Endothelial cell of hepatic sinusoid (primary cell): Measurements from ENCODE around the gene GATA5.

Experiments used
- in situ Hi-C: cut with HindIII; loops from 2 replicates; pipeline ENCODE4 v1.10.0; 2017; ENCODE audit warnings: low sequenced_read_pairs

The GATA5 gene, protein sequence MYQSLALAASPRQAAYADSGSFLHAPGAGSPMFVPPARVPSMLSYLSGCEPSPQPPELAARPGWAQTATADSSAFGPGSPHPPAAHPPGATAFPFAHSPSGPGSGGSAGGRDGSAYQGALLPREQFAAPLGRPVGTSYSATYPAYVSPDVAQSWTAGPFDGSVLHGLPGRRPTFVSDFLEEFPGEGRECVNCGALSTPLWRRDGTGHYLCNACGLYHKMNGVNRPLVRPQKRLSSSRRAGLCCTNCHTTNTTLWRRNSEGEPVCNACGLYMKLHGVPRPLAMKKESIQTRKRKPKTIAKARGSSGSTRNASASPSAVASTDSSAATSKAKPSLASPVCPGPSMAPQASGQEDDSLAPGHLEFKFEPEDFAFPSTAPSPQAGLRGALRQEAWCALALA

DNA sequence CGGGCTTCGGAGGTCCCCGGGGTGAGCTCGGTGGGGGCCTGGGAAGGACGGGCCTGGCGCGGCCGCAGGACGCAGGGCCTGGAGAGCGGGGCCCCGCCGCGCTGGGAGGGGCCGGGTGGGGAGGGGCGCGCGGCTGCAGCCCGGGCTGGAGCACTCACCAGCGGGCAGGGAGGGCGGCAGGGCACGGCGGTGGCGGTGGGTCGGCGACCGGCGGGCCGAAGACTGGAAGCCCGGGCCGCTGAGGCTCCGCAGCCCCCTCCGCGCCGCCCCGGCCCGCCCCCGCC is at the start of gene GATA5:
TSS of gene GATA5 (minus strand) at position 224 of the 284 bp plus-strand sequence. CDS start 474 bp downstream, outside the sequence.
- in situ Hi-C loops, result no loop called here

DNA sequence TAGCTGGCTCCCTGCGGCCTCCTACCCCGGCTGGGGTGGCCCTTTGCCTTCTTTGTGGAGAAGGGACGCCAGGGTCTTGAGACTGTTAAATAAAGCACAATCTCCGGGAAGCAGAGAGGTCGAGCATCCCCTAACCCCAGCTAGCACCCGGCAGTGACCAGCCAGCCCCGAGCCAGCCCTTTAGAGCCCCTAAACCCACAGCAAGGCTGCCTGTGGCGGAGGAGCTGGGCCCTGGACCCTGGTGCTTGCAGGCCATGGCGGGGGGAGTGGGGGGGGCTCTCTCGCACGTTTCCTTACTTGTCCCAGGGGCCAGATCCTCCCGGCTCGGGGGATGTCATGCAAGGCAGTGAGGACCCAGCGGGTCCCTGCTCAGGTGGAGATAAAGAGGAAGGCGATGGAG is 49.2 kb upstream of the GATA5 start:
- in situ Hi-C loops, result no loop called here

DNA sequence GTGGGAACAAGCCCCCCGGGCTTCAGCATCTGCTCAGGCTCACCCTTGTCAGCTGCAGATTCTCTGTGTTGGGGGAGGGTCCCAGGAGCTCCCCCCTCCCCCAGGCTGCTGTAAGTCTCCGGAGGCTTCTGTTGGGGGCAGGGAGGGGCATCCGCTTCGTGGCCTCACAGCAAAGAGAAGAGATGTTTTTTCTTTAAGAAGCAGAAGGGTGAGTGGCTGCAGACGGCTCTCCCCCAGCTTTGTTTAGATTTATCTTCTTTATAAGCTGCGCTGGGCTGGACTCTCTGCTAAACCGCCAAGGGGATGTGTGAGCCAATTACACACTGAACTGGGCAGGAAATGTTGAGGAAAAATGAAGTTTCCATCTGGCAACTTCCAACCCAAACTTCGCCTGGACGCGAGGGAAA is 48.7 kb upstream of the GATA5 start:
- in situ Hi-C loops, result no loop called here

DNA sequence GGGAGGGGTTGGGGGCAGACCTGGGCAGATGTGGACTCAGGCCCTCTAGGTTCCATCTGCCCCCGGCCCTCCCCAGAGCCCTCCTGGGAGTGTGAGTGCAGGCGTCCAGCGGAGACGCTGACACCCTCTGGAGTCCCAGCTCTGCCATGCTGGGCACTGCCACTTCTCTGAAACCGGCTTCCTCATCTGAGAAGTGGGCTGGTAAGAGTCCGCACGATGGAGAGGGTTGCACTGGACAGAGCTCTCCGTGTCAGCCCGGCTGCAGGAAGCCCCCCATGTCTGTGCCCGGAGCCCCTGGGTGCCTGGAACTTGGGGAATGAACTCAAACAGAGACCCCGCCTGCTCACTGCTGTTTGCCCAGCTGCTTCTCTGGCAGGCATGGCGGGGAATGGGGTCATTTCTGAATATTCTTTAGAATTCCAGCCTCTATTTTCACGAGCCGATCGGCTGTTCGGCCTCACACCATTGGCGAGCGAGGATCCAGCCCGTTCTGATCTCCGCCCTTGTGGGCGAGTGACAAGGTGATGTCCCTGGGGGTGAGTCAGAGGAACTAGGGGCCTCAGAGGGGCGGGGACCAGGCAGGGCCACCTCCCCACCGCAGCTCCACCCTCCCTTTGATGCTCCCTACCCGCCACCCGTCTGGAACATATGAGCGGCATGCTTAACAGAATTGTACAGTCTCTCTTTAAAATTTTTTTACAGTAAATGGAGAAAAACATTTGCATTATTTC is 47.8 kb upstream of the GATA5 start:
- in situ Hi-C loops, result no loop called here

DNA sequence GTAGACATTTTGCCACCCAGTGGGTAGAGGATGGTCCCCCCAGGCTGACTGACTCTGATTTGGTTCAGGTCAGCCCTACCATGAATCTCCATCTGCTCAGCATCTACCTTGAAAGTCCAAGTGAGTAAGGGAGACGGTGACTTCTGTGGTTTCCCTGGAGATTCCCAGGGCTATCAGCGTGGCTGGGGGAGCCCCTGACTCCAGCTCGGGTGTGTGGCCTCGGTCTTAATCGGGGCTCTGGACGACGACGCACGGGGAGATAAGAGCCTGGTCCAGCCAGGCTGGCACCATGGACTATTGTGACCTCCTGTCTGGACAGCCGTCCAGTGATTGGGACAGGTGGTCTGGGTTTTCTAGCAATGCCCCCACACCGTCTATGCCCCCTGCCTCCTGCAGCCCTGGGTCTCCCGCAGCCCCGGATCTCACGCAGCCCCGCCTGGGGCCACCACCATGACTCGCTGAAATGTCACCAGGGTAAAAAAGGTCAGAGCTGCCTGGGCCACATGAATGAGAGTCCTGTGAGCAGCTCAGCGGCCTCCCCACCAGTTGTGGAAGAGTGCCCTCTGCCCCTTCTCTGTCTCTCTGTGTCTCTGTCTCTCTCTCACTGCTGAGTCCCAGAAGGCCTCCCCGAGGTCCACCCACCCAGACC is 47.1 kb upstream of the GATA5 start:
- in situ Hi-C loops, result no loop called here

DNA sequence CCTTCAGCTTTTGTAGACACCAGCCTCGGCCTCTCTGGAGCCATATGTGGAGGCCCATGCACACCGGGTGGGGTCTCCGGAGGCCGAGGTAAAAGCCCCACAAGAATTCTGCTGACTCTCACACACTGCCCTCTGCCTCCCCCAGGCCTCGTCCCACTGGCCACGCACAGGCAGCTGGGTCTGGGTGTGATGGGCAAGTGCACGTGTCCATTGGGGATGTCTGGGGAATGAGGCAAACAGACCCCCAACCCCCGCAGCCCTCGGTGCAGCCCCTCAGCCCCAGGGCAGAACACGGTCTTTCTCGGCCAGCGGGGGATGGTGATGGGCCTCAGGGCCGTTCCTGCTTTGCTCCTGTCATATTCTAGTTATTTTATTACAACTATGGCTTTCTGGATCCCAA is 44.0 kb upstream of the GATA5 start:
- in situ Hi-C loops, result no loop called here

DNA sequence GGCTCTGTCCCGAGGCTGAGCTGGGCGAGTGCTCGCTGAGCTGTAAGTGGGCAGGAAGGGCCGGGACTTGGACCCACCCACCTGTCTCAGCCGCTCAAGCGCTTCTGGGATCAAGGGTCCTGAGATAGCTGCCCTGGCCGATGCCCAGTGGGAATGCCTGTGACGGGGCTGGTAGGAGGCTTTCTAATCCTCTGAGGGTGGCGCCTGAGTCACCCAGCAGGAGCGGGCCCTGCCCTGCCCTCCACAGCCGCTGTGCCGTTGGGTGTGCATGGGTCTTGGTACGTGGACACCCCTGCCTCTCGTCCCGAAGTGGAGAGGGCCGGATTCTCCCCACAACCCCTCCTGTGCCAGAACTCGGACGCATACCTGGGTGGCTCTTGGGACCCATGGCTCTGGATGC is 43.1 kb upstream of the GATA5 start:
- in situ Hi-C loops, result no loop called here

DNA sequence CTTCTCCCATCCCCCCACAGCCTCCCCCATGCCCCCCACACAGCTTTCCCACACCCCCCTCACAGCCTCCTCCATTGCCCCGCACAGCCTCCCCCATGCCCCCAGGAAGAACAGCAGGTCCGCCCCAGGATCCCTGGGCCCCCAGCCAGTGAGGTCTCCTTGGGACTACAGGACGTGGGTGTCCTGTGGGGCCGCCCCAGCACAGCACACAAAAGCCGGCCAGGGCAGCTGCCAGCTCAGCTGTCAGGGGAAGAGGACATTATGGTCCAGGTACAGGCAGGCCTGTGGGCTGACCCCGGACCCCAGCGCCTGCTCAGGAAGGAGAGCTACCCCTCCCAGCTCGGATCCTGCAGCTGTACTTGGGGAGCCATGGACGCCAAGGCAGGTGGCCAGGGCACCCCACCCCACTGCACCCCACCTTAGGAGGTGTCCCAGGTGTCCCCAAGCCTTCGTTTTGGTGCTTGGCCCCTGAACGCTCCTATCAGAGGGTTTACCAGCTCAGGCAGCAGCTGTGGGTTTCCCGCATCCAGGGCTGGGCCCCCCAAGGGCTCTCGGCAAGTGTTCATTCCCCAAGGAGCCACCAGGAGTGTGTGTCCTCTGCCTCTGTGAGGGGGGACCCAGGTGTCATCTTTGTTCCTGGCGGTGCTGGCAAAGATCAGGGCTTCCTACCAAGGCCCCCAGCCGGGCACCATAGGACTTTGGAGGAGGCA is 42.3 kb upstream of the GATA5 start:
- in situ Hi-C loops, result no loop called here

DNA sequence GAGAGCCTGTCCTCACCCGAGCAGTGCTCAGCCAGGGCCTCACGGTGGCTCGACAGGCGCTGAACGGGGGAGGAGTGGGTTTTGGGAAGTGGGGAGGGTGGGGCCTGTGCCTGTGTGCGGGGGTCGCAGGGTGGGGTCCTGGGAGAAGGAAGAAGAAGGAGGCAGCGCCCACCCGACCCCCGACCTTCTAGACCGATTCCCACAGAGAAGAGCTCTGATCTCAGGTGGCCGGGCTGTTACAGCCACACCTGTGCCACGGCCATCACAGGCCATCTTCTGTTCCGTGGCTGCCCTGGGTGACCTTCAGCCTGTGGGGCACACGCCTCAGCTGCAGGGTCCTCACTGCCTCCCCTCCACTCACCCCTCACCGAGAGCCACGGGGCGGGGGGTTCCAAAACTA is 41.4 kb upstream of the GATA5 start:
- in situ Hi-C loops, result no loop called here

DNA sequence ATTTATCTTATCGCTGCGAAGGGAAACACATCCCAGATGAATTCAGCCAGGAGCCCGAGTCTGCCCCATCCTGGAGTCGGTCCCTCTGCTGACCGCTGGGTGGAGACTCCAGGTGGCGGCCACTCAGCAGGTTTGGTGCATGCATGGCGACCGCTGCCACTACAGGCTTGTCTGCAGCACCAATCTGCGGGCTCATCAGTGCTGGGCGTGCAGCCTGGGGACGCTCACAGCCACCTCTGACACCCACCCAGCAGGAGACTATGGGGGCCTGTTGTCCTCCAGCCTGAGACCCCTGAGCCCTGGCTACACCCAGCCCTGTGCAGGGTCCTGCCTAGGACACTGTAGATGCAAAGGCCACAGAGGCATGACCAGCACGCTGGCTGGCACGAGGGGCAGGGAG is 40.5 kb upstream of the GATA5 start:
- in situ Hi-C loops, result no loop called here

DNA sequence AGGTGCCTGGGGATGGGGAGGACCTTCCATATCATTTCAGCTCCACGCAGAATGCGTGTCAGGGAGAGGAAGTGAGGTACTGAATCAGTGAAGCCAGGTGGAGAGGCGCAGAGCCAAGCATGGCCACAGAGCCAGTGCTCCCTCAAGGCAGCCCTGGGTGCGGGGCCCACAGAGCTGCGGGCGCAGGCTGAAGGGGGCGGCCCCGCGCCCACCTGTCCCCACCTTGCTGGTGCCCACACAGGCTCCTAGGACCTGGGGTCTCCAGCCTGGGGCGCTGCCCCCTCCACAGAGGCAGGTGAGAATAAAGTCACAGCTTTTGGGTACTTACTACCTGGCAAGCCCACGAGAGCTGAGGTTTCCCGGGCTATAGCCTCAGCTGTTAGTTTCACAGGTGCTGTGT is 40.0 kb upstream of the GATA5 start:
- in situ Hi-C loops, result no loop called here

DNA sequence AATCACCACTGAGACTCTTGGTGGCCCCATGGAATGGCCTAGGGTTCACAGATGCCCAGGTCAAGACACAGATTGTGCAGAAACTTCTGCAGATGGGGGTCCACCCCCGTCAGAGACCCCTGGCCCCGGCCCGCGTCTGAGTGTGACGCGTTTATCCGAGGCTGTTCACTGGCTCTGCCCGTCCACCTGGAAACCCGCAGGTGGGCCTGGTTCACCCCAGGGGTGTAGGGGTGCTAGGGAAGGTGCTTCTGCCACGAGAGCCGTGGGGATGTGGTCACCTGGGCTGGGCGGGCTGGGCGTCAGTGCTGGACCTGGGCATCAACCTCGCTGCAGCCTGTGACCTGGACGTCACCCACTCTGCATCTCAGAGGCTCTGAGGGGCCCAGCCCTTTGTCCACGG is 39.5 kb upstream of the GATA5 start:
- in situ Hi-C loops, result no loop called here

DNA sequence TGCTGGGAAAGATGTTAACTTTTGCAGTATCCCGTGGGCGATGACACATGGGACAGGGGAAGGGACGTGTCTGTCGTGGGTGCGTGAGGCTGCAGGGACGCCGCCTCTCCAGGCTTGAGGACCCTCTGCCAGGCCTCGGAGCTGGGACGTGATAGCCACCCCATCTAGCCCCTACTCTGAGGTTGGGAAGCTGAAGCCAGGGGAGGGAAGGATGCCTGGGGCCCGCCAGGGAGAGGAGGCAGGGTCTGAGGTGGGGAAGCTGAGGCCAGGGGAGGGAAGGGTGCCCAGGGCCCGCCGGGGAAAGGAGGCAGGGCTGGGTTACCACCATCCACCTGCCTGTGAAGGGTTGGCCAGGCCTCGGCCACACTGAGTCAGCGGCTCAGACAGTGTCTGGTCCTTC is 38.2 kb upstream of the GATA5 start:
- in situ Hi-C loops, result no loop called here

DNA sequence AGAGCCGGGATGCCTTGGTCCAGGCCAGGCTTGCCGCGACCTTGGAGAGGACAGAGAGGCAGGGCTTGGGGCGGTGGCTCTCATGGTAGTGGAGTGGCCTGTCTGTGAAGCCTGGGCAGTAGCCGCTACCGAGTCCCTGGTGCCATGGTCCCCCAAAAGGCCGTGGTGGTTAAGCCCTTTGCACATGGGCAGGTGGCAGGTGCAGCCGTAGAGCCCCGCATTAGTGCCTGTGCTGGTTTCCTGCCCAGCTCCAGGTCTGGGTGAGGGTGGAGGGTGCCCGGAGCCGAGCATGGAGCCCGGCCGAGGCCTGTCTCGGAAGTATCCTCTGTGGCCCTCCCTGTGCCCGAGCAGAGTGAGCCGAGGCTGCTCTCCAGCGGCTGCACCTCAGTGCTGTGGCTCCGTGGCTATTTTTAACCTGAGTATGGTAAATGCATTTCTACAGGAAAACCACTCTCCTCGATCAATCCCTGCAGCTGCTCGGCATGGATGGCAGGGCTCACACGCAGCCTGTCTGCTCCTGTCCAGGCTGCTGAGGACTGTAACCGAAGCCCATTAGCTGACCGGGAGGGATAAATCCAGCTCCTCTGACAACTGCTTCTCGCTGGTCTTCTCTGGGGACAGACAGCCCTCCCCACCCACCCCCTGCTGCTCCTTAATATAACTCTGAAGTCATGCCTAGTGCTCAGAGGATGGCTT is 36.3 kb upstream of the GATA5 start:
- in situ Hi-C loops, result no loop called here

DNA sequence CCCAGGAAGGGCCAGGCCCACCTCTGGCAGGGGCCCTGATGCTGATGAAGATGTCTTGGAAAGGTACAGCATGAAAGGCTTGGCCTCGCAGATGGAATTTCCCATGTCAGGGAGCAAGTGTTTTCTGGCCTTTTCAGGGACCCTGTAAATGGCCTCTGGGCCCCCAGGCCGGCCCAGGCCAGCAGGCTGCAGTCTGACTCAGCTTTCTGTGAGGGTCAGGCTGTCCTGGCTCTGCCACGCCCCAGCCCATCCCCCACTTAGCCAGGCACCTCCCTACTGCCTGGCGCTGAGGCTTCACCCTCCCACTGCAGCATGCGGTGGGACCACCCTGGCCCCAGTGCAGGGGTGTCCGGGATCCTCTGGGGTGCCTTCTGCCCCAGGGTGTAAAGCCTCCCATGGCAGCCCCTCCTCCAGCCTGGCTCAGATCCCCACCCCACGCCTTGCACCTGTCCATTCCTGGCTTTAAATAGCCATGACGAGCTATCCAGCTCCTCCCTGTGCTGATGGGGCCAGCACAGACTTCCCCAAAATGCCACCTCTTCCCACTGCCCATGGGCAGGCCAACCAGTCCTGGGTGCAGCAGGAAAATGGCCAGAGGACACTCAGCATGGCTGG is 35.6 kb upstream of the GATA5 start:
- in situ Hi-C loops, result no loop called here

DNA sequence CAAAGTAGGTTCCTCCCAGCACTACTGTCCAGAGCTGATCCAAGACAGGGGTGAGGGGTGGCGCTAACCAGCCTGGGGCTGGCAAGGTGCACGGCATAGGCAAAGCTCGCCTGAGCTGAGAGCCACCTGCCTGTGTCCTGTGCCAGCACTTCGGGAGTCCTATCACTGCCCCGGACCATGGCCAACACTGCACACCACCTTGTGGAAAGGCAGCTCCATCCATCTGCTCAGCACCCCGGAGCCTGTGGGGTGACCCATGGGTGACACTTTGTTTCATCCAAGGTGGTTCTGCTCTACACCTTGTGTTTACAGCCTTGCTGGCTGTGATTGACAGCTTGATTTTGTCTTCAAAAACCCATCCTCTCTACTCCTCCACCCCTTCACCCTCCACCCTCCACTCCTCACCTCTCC is 32.9 kb upstream of the GATA5 start:
- in situ Hi-C loops, result no loop called here

DNA sequence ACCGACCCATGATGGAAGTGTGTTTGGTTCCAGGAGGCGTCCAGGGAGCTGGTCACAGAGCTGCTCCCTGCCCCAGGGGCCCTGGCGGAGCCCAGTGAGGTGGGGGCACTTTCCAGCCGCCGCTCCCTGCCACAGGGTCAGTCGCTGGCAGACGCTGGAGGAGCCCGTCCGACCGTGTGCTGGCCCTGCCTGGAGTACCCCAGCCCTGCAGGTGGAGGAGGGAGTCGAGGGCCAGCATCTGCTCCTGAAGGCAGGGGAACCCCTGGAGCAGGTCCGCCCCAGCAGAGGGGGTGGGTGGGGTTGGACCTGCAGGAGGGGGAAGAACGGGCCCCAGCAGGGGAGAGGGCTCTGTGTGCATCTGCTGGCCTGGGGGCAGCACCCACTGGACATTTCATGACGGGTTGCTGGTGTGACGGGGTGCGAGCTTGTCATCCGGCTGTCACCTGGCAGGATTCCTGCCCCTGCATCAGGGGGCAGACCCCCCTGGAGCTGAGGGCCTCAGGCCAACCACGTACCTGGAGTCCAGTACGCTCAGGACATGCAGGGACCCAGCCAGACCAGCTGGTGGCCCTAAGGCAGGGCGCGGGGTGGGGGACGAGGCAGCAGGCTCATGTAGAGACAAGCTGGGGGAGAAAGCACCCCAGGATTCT is 32.3 kb upstream of the GATA5 start:
- in situ Hi-C loops, result no loop called here

DNA sequence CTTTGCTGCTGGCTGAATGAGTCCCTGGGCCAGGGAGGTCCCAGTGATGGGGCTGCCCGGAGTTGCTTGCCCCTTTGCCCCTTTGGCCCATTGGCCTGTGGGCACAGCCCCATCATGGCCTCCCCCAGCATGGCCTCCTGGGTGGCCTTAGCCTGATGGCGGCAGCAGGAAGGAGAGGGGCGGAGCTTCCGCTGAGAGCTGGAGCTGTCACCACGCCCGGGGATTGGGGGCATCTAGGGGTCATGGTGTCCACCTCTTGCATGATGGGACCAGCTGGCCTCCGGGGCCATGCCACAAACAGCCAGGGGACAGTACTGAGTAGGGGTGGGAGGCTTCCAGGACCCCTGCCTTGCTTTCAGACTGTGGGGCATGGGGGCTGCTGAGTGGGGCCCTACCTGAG is 31.5 kb upstream of the GATA5 start:
- in situ Hi-C loops, result no loop called here

DNA sequence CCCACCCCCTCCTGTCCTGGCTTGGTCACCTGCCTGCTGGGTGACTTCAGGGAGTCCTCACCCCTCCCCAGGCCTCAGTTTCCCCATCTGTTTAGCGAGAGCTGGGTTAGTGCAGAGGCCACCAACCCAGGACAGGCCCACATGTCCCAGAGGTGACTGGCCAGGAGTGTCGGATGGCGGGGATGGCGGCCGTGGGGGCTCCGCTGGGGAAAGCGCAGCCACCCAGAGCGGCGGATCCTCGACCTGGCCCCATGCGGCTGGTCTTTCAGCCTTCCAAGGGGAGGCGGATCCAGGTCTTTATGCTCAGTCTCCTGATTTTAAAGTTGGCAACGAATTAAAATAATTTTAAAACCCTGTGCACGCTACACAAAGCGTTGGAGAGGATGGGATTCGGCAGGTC is 31.0 kb upstream of the GATA5 start:
- in situ Hi-C loops, result no loop called here

DNA sequence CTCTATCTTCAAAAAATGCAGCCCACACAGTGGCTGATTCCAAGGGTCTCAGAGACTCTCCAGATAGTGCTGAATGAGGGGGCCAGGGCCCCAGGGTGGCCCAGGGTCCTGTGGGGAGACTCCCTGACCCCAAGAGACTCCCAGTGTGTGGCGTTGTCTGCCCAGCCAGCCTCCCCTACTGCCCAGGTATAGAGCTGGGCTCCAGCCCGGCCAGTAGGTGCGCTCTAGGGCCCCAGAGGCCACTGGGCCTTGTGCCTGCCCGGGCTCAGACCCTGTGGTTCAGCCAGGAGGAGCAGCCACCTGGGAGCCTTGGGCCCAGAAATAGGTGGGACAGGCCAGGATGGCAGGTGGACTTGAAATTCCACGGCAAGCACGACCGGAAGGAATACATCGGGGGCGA is 30.3 kb upstream of the GATA5 start:
- in situ Hi-C loops, result no loop called here
